Activated CD4-positive, alpha-beta T cell treated with anti-CD3 and anti-CD28 coated beads for 36 hours (primary cell): Measurements from ENCODE around the gene RGP1. TPM values are rescaled to one million over a fixed set of nuclear protein-coding genes. Genes with fewer than 3 reads are reported as not detected.

ENCODE experiments used
- ATAC-seq: fragments of 200-7000 bp; cut with Tn5 transposase; one replicate; pipeline ENCODE4 v1.10.0; 2021; ENCODE audit warnings: mild to moderate bottlenecking, moderate library complexity
- CTCF ChIA-PET: fragments of 350-600 bp; sonication (Branson Sonifier 250); formaldehyde crosslinking; loops from one replicate; lab custom pipeline; 2021; ENCODE audit warnings: antibody characterized with exemption; lab: Charles Lee
- POLR2A ChIA-PET: fragments of 350-600 bp; sonication (Branson Sonifier 250); formaldehyde crosslinking; loops from one replicate; lab custom pipeline; 2021; ENCODE audit warnings: antibody characterized with exemption, inconsistent platforms; lab: Charles Lee
- DNase-seq: peaks from one replicate; pipeline ENCODE4 v3.0.0-alpha.2; 2020
- H3K27ac Mint-ChIP-seq: one replicate; pipeline ENCODE4 v1.8.0; 2021; ENCODE audit warnings: mixed read lengths
- H3K27me3 Mint-ChIP-seq: one replicate; pipeline ENCODE4 v1.8.0; 2021; ENCODE audit warnings: mixed read lengths
- H3K36me3 Mint-ChIP-seq: one replicate; pipeline ENCODE4 v1.8.0; 2021; ENCODE audit warnings: low read depth, mixed read lengths
- H3K4me1 Mint-ChIP-seq: one replicate; pipeline ENCODE4 v1.8.0; 2021; ENCODE audit warnings: mixed read lengths
- H3K4me3 Mint-ChIP-seq: one replicate; pipeline ENCODE4 v1.8.0; 2021; ENCODE audit warnings: mild to moderate bottlenecking, moderate library complexity, mixed read lengths
- H3K9me3 Mint-ChIP-seq: one replicate; pipeline ENCODE4 v1.8.0; 2021; ENCODE audit warnings: low read depth, mixed read lengths
- intact Hi-C, 2 experiments: fragments of 100-400 bp; cut with DNase I in 1 of 2; cut with micrococcal nuclease in 1 of 2; formaldehyde crosslinking; loops; one replicate each; pipeline versions ENCODE4 v1.14.2 to v1.15.1; 2022 to 2024; cut with DNase I, micrococcal nuclease
- total RNA-seq, 2 experiments: library from RNA; stranded (reverse); gene quantifications; one replicate each; pipeline ENCODE4 v1.2.3, GENCODE V29; 2021

The RGP1 gene
- total RNA-seq, 2 experiments from 2014 or later, result 14.0 to 15.5 TPM

- ATAC-seq (no peak), DNase-seq (no peak)
- intact Hi-C loops, result no loop called here
- CTCF ChIA-PET, result interaction anchor here (1.9 kb wide), 1 partner anchor 13 kb away, joined by 4 read pairs; no protein-coding TSS in a partner anchor
- H3K27ac Mint-ChIP-seq, result no peak overlapping the region
- no peaks in the 10 kb centered on the region for H3K27me3 Mint-ChIP-seq
- POLR2A ChIA-PET, result no interaction called here
- H3K4me3 Mint-ChIP-seq, result no peak overlapping the region
- H3K9me3 Mint-ChIP-seq, result no peaks in the 10 kb centered on the region
- peaks cover 7% of the 10 kb centered on the region for H3K4me1 Mint-ChIP-seq
- H3K36me3 Mint-ChIP-seq, result no peaks in the 10 kb centered on the region
These were observed 20.7 kb downstream of the RGP1 start for GRCh38 chr9:35769763-35770162.

GRCh38 chr9:35771075-35771433 lies 22.0 kb downstream of the RGP1 start:
- intact Hi-C loops, result no loop called here
- no peaks in the 10 kb centered on the region for H3K36me3 Mint-ChIP-seq
- H3K9me3 Mint-ChIP-seq, result no peaks in the 10 kb centered on the region
- peaks cover 7% of the 10 kb centered on the region for H3K4me1 Mint-ChIP-seq
- no peak overlapping the region for H3K4me3 Mint-ChIP-seq
- ChIA-PET CTCF (interaction anchor here (0.9 to 2.0 kb wide), 5 partner anchors 9 to 111 kb away, joined by 4 to 7 read pairs (median 5); partner anchors contain the start of gene SPAG8), POLR2A (no interaction called here)
- no peak for DNase-seq
- no peaks in the 10 kb centered on the region for H3K27me3 Mint-ChIP-seq
- ATAC-seq, result no peak
- no peak overlapping the region for H3K27ac Mint-ChIP-seq

- Mint-ChIP-seq H3K4me3 (no peak overlapping the region), H3K27me3 (no peaks in the 10 kb centered on the region), H3K9me3 (no peaks in the 10 kb centered on the region), H3K27ac (no peak overlapping the region), H3K36me3 (no peaks in the 10 kb centered on the region), H3K4me1 (peaks cover 4% of the 10 kb centered on the region)
- DNase-seq (no peak), ATAC-seq (no peak)
- POLR2A ChIA-PET, result no interaction called here
- CTCF ChIA-PET, result interaction anchor here (0.6 to 2.4 kb wide), 7 partner anchors 9 to 680 kb away, joined by 3 to 9 read pairs (median 5); partner anchors contain the start of gene SPAG8
- intact Hi-C loops, result no loop called here
These were observed 22.4 kb downstream of the RGP1 start for GRCh38 chr9:35771534-35771933.

- Mint-ChIP-seq H3K4me1 (peaks cover 2% of the 10 kb centered on the region), H3K9me3 (no peaks in the 10 kb centered on the region), H3K4me3 (no peak overlapping the region), H3K27me3 (no peaks in the 10 kb centered on the region), H3K27ac (no peak overlapping the region), H3K36me3 (no peaks in the 10 kb centered on the region)
- ATAC-seq (no peak), DNase-seq (no peak)
- ChIA-PET POLR2A (no interaction called here), CTCF (interaction anchor here (0.6 to 2.4 kb wide), 8 partner anchors 8 to 681 kb away, joined by 3 to 9 read pairs (median 4); partner anchors contain the start of gene SPAG8)
- intact Hi-C loops, result no loop called here
These were observed 22.9 kb downstream of the RGP1 start for GRCh38 chr9:35771943-35772342.

GRCh38 chr9:35774907-35775635 lies 26.0 kb downstream of the RGP1 start:
- CTCF ChIA-PET, result interaction anchor here (1.0 to 2.7 kb wide), 6 partner anchors 14 to 107 kb away, joined by 4 to 17 read pairs (median 5); no protein-coding TSS in a partner anchor
- intact Hi-C loops, result loop anchor here in 1 of 2 experiments (2.0 kb wide), 1 partner anchor 20 kb away; no protein-coding TSS in a partner anchor
- ATAC-seq (no peak), DNase-seq (no peak)
- Mint-ChIP-seq H3K4me3 (no peak overlapping the region), H3K27me3 (no peaks in the 10 kb centered on the region), H3K27ac (peak overlapping the region; percentile 33), H3K9me3 (no peaks in the 10 kb centered on the region), H3K36me3 (peaks cover 3% of the 10 kb centered on the region), H3K4me1 (no peaks in the 10 kb centered on the region)
- POLR2A ChIA-PET, result interaction anchor here (1.1 kb wide), 1 partner anchor 27 kb away, joined by 3 read pairs; no protein-coding TSS in a partner anchor

- ATAC-seq (peak; percentile 55), DNase-seq (no peak)
- no peak overlapping the region for H3K27ac Mint-ChIP-seq
- no peak overlapping the region for H3K4me3 Mint-ChIP-seq
- H3K9me3 Mint-ChIP-seq, result no peaks in the 10 kb centered on the region
- no peaks in the 10 kb centered on the region for H3K27me3 Mint-ChIP-seq
- intact Hi-C loops, result no loop called here
- ChIA-PET POLR2A (interaction anchor here (0.6 to 1.1 kb wide), 2 partner anchors 28 to 120 kb away, joined by 3 to 4 read pairs; no protein-coding TSS in a partner anchor), CTCF (interaction anchor here (0.9 to 2.7 kb wide), 6 partner anchors 13 to 106 kb away, joined by 3 to 17 read pairs (median 5); no protein-coding TSS in a partner anchor)
- peaks cover 8% of the 10 kb centered on the region for H3K36me3 Mint-ChIP-seq
- H3K4me1 Mint-ChIP-seq, result no peaks in the 10 kb centered on the region
These were observed 26.9 kb downstream of the RGP1 start for GRCh38 chr9:35776018-35776417.

GRCh38 chr9:35778496-35778895 lies 29.4 kb downstream of the RGP1 start:
- DNase-seq (no peak), ATAC-seq (no peak)
- no peaks in the 10 kb centered on the region for H3K9me3 Mint-ChIP-seq
- intact Hi-C loops, result no loop called here
- H3K4me1 Mint-ChIP-seq, result no peaks in the 10 kb centered on the region
- H3K27me3 Mint-ChIP-seq, result no peaks in the 10 kb centered on the region
- H3K36me3 Mint-ChIP-seq, result peaks cover 12% of the 10 kb centered on the region
- CTCF ChIA-PET, result interaction anchor here (1.6 to 1.7 kb wide), 4 partner anchors 11 to 48 kb away, joined by 4 to 16 read pairs (median 6); no protein-coding TSS in a partner anchor
- POLR2A ChIA-PET, result no interaction called here
- H3K27ac Mint-ChIP-seq, result no peak overlapping the region
- H3K4me3 Mint-ChIP-seq, result no peak overlapping the region

- H3K27ac Mint-ChIP-seq, result no peak overlapping the region
- ATAC-seq, result no peak
- peaks cover 23% of the 10 kb centered on the region for H3K36me3 Mint-ChIP-seq
- ChIA-PET POLR2A (no interaction called here), CTCF (interaction anchor here (0.5 to 1.1 kb wide), 2 partner anchors 9 to 88 kb away, joined by 3 to 6 read pairs; no protein-coding TSS in a partner anchor)
- no peak for DNase-seq
- no peak overlapping the region for H3K4me3 Mint-ChIP-seq
- intact Hi-C loops, result no loop called here
- H3K27me3 Mint-ChIP-seq, result no peaks in the 10 kb centered on the region
- H3K4me1 Mint-ChIP-seq, result no peaks in the 10 kb centered on the region
- H3K9me3 Mint-ChIP-seq, result no peaks in the 10 kb centered on the region
These were observed 32.0 kb downstream of the RGP1 start for GRCh38 chr9:35781066-35781465.

- H3K27me3 Mint-ChIP-seq, result no peaks in the 10 kb centered on the region
- DNase-seq (no peak), ATAC-seq (no peak)
- no peak overlapping the region for H3K27ac Mint-ChIP-seq
- peaks cover 26% of the 10 kb centered on the region for H3K36me3 Mint-ChIP-seq
- intact Hi-C loops, result no loop called here
- POLR2A ChIA-PET, result no interaction called here
- no peaks in the 10 kb centered on the region for H3K4me1 Mint-ChIP-seq
- H3K4me3 Mint-ChIP-seq, result no peak overlapping the region
- no peaks in the 10 kb centered on the region for H3K9me3 Mint-ChIP-seq
- CTCF ChIA-PET, result interaction anchor here (1.0 kb wide), 1 partner anchor 99 kb away, joined by 3 read pairs; no protein-coding TSS in a partner anchor
These were observed 34.3 kb downstream of the RGP1 start for GRCh38 chr9:35783418-35783817.

GRCh38 chr9:35789541-35789940 lies 40.5 kb downstream of the RGP1 start:
- DNase-seq, result no peak
- H3K4me1 Mint-ChIP-seq, result peaks cover 3% of the 10 kb centered on the region
- H3K27ac Mint-ChIP-seq, result no peak overlapping the region
- intact Hi-C loops, result no loop called here
- no peak for ATAC-seq
- no peak overlapping the region for H3K4me3 Mint-ChIP-seq
- peaks cover 12% of the 10 kb centered on the region for H3K36me3 Mint-ChIP-seq
- no peaks in the 10 kb centered on the region for H3K27me3 Mint-ChIP-seq
- POLR2A ChIA-PET, result no interaction called here
- CTCF ChIA-PET, result interaction anchor here (0.6 to 3.6 kb wide), 28 partner anchors 7 to 236 kb away, joined by 3 to 50 read pairs (median 5); partner anchors contain the start of genes CCDC107, FAM221B, HINT2 and RMRP
- no peaks in the 10 kb centered on the region for H3K9me3 Mint-ChIP-seq

GRCh38 chr9:35790025-35790384 lies 40.9 kb downstream of the RGP1 start:
- ATAC-seq, result no peak

More at GRCh38 chr9:35790025-35790384, 40.9 kb downstream of the RGP1 start:
- H3K27ac Mint-ChIP-seq, result no peak overlapping the region
- DNase-seq, result no peak
- no peaks in the 10 kb centered on the region for H3K9me3 Mint-ChIP-seq
- H3K4me3 Mint-ChIP-seq, result no peak overlapping the region
- CTCF ChIA-PET, result interaction anchor here (0.6 to 3.6 kb wide), 34 partner anchors 8 to 236 kb away, joined by 3 to 50 read pairs (median 4); partner anchors contain the start of genes CCDC107, FAM221B, HINT2 and RMRP
- intact Hi-C loops, result loop anchor here (1.0 kb wide), 2 partner anchors 36 to 92 kb away; no protein-coding TSS in a partner anchor
- POLR2A ChIA-PET, result no interaction called here
- H3K36me3 Mint-ChIP-seq, result peaks cover 10% of the 10 kb centered on the region
- peaks cover 3% of the 10 kb centered on the region for H3K4me1 Mint-ChIP-seq
- no peaks in the 10 kb centered on the region for H3K27me3 Mint-ChIP-seq
